Measurements from ENCODE around the gene ARID2.

The ARID2 gene

DNA sequence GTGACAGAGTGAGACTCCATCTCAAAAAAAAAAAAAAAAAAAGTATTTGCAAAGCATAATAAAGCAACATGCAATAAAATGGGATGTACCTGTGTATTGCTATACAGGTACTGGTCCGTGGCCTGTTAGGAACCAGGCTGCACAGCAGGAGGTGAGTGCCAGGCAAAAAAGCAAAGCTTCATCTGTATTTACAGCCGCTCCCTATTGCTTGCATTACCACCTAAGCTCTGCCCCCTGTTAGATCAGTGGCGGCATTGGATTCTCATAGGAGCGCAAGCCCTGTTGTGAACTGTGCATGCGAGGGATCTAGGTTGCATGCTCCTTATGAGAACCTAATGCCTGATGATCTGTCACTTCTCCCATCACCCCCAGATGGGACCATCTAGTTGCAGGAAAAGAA is 147.6 kb downstream of the ARID2 start:
- DNase-seq, result no peak

GRCh38 chr12:45878630-45879255 is 149.2 kb downstream of the ARID2 start:
- DNase-seq, result no peak

DNA sequence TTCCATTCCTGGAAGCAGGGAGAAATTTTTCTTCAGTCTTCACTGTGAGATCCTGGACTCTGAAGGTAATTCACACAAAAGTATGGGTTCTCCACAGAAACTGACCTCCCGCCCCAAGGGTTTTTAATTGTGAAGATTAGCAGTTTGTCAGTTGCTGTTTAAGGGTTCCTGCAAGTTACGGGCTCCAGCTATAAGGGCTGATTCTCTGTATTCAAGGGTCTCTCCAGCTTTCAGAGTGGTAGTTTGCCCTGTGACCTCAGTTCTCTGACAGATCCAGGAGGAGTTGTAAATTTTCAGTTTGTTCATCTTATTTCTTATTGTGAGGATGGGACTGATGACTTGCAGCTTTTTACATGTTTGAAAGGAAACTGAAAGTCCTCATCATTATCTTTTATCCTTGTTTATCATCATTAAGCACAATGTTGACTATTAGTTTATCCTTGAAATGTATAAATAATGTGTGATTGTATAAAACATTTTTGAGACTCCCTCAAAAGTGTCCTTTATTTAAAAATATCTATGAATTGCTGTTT is 149.9 kb downstream of the ARID2 start:
- no peak for DNase-seq

GRCh38 chr12:45880533-45880932 is 151.0 kb downstream of the ARID2 start:
- no peak for DNase-seq

GRCh38 chr12:45883187-45883586 is 153.7 kb downstream of the ARID2 start:
- no peak for DNase-seq

DNA sequence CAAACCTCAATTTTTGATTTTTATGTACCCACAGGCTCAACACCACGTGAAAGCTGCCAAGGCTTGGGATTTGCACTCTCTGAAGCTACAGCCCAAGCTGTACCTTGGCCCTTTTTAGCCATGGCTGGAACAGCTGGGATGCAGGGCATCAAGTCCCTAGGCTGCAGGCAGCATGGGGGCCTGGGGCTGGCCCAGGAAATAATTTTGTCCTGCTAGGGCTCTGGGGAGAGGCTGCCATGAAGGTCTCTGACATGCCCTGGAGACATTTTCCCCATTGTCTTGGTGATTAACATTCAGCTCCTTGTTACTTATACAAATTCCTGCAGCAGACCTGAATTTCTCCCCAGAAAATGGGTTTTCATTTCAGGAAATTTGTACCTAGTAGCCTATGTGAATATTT is 157.2 kb downstream of the ARID2 start:
- DNase-seq, result no peak

GRCh38 chr12:45887544-45887943 is 158.0 kb downstream of the ARID2 start:
- DNase-seq, result no peak

DNA sequence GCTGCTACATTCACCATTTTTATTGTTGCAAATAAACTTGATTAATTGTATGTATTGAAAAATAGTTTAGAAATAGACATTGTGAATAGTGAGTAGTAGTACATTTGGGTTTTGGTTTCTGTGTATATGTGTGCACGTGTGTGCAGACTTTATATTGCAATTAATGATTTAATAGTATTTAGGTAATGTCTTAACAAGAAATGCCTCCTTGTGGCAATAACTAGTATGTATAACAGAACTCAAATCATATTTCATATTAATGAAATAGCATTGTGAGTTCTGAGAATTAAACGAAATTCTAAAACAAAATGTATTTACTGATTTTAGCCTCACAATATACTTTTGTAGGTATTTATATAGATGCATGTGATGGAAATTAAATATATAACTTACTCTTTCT is 160.8 kb downstream of the ARID2 start:
- no peak for DNase-seq

DNA sequence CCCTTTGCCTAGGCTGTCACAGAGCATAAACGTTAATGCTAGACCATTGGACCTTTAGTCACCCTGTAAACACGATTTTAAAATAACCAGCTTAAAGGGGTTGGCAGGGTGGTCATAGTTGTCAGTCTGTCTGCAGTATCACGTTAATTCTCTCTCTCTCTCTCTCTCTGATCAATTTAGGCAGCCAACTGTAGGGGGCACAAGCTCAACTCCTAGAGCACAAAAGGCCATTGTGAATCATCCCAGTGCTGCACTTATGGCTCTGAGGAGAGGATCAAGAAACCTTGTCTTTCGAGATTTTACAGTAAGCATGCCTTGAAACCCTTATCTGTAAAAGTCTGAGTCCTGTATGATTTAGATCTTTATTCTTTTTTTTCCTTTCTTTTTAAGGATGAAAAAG is 163.7 kb downstream of the ARID2 start:
- peak; percentile 78 for DNase-seq

DNA sequence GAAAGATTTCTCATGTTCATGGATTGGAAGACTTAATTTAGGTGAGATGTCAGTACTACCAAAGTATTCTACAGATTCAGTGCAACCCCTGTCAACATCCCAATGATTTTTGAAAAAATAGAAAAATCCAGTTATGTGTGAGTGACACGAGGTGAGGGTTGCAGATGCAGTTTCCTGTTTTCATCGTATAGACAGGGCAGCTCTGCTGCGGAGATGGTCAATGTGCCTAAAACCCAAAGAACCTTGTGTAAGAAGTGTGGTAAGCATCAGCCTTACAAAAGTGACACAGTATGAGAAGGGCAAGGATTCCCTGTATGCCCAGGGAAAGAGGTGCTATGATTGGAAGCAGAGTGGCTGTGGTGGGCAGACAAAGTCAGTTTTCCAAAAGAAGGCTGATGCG is 166.5 kb downstream of the ARID2 start:
- no peak for DNase-seq

DNA sequence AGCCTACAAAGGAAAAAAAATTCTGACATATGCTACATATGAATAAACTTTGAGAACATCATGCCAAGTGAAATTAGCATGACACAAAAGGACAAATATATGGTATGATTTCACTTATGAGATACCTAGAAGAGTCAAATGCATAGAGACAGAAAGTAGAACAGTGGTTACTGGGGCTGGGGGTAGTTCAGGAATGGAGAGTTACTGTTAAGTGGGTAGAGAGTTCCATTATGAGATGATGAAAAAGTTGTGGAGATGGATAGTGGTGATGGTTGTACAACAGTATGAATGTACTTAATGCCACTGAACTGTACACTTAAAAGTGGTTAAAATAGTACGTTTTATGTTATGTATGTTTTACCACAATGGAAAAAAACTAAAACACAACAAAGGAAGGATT is 168.6 kb downstream of the ARID2 start:
- no peak for DNase-seq

DNA sequence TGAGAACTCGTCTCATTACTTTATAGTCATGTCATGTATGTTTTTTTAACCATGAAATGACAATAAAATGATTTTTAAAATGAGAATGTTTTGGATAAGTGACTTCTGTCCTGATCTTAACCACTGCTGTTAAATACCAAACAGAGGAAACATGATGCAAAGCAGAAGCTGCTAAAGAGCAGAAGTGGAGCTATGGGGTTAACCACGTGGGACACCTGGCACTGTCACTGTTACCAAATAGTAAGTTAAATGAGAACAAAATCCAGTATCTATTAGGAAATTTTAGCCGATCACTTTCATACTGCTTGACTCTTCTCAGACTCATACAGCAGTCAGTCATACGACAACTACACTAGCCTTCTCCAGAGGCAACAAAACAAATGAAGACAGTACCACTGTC is 178.4 kb downstream of the ARID2 start:
- no peak for DNase-seq

DNA sequence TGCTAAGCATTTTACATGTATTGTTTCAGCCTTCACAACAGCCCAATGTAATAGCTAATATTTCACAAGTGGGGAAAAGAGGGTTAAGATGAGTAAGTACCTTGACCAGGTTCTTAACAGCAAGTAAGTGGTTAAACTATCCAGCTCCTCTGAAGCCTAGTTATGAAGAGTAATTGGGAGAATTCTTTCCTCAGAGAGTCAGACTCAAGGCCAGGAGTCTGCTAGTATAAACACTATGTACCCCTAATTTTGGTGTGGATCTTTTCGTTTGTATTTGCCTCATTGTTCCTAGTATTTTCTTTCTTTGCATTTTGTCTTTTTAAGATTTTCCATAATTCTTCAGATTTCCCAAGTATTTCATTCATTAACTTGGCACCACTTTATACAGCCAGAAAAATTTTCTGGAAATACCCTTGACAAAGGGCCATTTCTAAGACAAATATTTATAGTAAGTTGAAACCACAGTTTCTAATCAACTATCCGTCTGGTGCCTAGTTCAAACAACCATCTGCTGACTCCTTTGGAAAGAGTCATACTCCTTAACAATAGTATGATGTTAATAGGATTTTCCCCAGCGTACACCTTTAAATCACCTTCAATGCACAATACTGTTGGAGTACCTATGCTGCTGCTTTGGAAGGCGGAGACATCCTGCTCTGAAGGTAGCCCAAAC is 179.7 kb downstream of the ARID2 start:
- DNase-seq, result no peak

DNA sequence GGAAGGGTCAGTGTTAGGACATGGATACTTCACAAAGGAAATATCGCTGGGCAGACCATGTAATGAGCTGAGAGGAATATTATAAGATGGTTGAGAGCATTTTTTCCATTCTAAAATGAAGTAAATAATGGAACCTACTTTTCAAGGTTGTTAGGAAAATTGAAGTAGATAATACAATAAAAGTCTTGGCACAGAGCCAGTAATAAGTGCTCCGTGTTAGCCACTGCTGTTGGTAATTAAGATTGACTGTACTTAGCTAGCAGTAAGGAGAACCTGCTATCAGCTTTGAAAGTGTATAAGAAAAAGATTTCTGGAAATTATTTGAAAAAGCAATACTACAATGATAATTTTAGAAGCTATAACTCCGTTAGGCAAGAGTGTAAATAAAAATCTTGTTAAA is 183.3 kb downstream of the ARID2 start:
- DNase-seq, result no peak

GRCh38 chr12:45913631-45914030 is 184.1 kb downstream of the ARID2 start:
- no peak for DNase-seq

GRCh38 chr12:45914090-45914489 is 184.6 kb downstream of the ARID2 start:
- DNase-seq, result peak; percentile 81

DNA sequence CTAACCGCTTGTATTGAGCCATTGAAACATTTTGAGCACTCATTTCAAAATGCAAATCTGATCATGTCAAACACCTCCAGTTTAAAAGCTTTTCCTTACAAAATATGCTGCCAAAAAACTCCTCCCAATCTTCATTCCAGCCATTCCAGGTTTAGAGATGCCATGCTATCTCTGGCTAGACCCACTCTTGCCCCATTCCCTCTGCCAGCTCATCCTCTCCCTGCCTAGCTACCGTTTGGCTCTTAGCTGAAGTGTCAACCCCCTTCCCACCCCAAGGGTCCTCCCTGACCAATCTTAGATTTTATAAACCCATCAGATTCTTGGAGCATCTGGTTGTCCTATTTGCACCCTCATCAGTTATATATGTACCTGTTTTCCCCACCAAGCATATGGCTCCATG is 185.9 kb downstream of the ARID2 start:
- no peak for DNase-seq

- DNase-seq, result no peak
Observed at GRCh38 chr12:45918818-45919217, 189.3 kb downstream of the ARID2 start.

GRCh38 chr12:45928309-45928708 is 198.8 kb downstream of the ARID2 start:
- no peak for DNase-seq

GRCh38 chr12:45930369-45930768 is 200.9 kb downstream of the ARID2 start:
- DNase-seq, result no peak

GRCh38 chr12:45933504-45933903 is 204.0 kb downstream of the ARID2 start:
- DNase-seq, result no peak

GRCh38 chr12:45934956-45935355 is 205.4 kb downstream of the ARID2 start:
- DNase-seq, result no peak

- no peak for DNase-seq
Observed at GRCh38 chr12:45938566-45938965, 209.1 kb downstream of the ARID2 start.

DNA sequence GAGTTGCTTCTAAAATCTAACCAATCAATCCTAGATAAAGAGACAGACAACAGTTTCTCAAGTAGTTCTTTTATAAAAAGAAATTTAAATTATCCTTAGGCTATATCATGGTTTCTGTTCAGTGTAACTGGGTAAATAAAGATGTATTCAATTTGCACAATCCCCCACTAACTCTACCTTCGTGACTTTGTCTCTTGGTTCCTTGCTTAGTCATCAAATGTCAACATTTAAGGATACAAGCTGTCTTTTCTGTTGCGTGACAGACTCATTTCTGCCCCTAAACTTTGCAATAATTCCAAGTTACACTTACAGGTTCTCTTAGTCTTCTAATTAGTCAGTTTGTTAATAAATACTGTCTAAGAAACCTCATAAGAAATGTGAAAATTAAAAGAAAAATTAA is 210.3 kb downstream of the ARID2 start:
- DNase-seq, result no peak

GRCh38 chr12:45944771-45945170 is 215.3 kb downstream of the ARID2 start:
- DNase-seq, result no peak

Data from islet precursor cell (in vitro differentiated cells).